HG03066 (cell line): Measurements from ENCODE around the gene GPATCH3.
"Not testable (repeated sequence)": the region's sequence is repeated elsewhere in the genome, so short reads cannot be mapped to it uniquely, and the experiment has no call there.

Experiments
- ATAC-seq: cut with Tn5 transposase; IDR thresholded peaks from one replicate; pipeline ENCODE4 v1.9.1; 2021; ENCODE audit warnings: low read depth; ENCODE audit not compliant: unreplicated experiment

The GPATCH3 gene

DNA sequence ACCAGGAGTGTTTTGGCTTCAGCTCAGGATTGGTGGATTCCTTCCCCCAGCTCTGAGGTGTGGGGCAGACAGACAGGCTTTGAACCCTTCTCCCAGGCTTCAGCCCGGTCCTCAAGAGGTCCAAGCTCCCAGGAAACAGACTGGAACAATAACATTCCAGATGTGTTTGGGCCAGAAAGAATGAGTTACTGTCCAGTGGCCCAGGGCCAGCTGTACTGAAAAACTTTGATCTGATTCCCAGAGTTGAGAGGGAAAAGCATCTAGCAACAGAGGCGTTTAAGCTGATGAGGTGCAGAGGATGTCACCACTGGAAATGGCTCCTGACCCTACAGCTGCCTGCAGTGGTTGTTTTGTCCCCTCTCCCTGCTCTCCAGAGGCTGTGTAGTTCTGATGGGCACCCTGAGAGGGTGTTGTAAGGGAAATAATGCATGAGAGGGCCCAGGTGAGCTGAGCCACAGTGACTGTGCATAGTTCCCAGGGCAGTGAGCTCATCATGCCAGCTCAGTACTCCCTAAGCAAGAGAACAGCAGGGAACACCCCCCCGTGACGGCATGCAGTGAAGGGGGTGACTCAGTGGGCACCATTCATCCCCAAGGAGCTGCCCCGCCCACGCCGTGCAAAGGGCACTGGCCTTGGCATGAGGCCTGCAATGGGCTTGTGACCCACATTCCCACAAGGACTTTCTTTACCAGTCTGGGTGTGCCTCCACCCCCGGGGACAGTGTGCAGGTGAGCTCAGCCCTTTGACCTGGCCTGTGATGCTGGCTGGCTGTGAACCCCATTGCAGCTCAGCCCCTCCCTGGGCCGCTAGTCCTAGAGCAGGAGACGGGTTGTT is 51.1 kb downstream of the GPATCH3 start:
- no peak for ATAC-seq

DNA sequence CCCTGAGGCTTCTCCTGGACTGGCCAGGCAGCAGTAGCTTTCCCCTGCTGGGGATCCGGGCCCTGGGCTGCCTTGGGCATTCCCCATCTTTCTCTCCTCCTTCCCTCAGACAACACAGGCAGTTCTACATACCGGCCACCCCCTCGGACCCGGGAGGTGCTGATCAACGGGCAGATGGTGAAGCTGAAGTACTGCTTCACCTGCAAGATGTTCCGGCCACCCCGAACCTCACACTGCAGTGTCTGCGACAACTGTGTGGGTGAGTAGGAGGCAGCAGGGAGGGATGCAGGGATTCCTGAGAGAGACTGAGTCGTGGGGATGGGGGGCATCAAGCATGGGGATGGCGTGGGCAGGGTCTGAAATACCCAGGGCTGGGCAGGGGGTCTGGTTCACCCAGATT is 51.8 kb downstream of the GPATCH3 start:
- ATAC-seq: no peak

DNA sequence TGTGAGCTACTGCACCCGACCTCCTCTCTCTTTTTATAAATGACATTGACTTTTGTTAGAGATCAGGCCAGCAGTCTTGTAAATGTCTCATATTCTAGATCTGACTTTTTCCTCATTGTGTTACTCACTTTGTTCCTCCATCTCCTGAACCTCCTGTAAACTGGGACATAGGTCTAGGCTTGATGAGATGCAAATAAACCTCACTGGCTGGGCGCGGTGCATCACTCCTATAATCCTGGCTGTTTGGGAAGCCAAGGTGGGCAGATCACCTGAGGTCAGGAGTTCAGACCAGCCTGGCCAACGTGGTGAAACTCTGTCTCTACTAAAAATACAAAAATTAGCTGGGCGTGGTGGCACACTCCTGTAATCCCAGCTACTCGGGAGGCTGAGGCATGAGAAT is 52.4 kb downstream of the GPATCH3 start:
- not testable (repeated sequence) for ATAC-seq

DNA sequence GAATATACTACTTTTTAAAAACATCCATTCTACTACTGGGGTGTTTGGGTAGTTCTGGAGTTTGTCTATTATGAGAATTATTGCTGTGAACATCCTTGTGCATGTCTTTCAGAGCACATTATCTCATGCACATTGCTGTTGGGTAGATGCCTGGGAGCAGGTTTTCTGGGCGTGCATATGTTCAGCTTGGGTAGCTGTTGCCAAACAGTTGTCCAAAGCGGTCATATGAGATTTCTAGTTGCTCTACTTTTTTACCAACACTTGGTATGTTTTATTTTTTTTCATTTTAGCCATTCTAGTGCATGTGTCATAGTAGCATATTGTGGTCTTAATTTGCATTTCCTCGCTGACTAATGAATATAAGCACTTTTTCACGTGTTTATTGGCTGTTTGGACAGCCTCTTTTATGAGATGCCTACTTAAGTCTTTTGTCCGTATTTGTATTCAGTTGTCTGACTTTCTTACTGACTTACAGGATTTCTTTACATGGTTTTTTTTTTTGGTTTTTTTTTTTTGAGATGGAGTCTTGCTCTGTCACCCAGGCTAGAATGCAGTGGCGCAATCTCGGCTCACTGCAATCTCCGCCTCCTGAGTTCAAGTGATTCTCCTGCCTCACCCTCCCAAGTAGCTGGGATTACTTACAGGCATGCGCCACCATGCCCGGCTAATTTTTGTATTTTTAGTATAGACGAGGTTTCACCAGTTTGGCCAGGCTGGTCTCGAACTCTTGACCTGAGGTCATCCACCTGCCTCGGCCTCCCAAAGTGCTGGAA is 55.7 kb downstream of the GPATCH3 start:
- ATAC-seq: no peak
